ENCODE measurements around the gene AJAP1.

Gene AJAP1

DNA sequence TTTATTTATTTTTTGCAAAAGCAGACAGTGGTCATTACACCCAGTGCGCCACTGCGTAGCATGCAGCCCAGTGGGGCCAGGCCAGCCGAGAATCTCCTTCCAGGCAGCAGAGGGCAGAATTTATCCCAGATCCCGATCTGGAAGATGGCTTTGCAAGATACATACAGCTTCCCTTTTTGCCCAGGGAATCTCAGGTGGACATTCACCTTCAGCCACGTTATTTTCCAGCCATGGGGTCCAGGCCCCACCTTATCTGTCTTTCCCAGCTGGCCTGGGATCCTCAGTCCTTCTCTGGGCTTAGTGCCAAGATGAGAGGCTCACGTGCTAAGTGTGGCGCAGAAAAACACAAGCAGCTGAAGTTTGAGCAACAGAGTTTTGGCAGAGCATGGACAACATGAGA lies 123.6 kb downstream of the AJAP1 start:
- no peak for DNase-seq

DNA sequence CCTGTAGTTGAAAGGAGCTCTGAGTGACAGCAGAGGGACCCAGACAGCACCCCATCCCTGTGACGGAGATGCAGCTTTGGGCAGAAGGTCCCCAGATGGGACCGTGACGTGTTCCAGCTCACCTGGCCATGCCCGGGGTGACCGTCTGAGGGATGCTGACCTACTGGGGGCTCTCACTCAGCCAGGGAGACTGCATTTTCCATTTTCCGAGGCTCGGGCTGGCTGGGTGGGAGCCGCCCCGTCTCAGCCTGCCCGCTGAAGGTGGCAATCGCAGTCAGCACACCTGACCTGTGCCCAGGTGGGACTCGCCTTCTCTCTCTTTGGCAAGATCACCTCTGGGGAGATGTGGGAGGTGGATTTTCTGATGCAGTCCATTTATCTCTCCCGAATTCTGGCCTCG lies 127.2 kb downstream of the AJAP1 start:
- no peak for DNase-seq

DNA sequence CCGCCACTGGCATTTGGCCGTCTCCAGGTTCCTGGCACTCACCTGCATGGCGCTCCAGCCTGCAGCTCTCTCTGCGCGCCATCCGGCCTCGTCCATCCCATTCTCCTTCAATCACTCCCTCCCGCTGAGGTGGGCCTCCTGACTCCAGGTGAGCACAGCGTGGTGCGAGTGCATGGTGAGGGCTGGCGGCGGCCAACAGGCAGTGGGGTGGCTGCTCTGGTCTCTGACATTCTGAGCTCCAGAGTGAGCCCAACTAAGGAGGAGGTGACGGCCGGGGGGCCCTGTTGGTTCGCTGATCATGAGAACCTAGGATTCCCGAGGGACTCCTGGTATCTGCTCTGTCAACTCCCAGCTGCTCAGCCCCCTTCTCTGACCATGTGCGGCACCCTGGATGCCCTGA lies 130.4 kb downstream of the AJAP1 start:
- no peak for DNase-seq

DNA sequence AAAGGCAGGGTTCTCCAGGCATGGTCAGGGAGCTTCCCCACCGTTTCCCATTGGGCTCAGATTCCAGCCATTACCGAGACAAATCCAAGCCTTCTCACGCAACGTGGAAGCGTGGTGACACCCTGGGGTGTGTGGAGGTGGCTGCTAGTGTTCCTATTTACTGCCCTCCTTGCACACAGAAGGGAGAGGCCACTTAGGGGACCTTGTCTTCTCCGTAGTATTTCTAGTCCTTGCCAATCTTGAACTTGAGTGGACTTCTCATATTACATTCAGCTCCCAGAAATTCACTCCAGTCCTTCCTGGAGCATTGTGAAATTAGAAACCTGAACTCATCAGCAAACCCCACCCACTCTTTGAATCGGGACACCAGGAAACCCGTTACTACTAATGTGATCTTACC lies 131.6 kb downstream of the AJAP1 start:
- peak; percentile 46 to 66 for DNase-seq

DNA sequence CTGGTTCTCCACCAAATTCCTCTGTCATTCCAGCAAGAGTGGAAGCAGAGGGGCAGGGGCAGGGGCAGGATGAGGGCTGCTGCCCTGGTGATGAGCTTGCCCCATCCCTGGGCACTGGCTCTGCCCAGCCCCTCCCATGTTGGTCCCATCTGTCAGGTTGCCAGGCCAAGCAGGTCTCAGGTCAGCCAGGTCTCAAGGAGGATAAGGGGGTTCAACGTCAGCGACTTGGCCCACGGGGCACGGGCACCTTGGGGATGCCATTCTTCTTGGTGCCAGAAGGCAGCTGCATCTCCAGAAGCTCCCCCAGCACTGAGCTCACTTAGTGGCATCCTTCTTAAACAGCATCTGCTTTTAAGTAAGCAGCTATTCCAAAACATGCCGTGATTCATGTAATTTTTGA lies 133.1 kb downstream of the AJAP1 start:
- DNase-seq = no peak

DNA sequence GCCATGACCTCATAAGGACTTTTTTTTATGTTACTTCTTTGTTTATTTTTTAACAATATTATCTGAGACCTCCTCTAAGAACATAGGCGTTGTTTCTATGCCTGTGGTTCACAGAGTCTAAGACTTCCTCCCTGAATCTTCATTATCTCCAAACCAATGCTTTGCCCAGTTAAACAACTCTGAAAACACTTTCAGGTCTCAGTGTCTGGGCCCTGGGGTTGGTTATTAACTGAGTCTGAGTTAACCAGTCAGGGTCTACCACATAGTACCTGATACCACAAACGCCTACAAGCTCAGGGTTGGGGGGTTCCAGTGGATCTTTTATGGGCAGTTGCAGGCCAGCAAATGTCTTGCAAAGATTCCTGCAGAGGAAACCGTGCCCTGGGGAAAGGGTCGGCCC lies 138.2 kb downstream of the AJAP1 start:
- DNase-seq = no peak

DNA sequence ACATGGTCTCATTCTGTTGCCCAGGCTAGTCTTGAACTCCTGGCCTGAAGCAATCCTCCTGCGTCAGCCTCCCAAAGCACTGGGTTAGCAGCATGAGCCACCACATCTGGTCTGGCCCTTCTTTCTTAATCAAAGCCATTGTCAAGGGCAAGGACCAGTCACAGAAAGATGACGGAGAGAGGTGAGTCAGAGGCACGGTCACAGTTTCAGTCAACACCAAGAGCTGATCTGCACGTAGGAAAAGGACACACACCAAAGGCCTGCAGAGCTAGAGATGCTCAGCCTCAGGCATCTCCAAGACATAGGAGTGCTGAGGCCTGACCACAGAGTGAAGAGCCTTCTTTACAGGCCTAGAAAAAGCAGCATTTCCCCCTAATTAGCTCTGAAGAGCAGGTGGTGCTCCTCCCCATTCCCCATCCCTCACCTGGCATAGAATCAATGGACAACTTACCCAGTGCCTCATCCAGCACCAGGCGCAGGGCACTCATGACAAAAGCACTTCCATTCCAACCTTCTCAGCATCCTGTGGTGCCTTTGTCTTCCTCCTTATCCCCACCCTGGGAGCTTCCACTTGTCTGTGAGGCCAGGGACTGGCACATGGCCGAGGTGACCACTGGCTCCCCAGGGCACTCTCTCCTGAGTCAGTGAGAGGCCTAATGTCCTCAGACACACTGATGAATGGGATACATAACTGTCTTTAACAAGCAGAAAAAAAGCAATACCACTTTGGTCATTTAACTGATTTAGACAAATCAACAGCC lies 139.8 kb downstream of the AJAP1 start:
- DNase-seq = peak; percentile 87 to 90

DNA sequence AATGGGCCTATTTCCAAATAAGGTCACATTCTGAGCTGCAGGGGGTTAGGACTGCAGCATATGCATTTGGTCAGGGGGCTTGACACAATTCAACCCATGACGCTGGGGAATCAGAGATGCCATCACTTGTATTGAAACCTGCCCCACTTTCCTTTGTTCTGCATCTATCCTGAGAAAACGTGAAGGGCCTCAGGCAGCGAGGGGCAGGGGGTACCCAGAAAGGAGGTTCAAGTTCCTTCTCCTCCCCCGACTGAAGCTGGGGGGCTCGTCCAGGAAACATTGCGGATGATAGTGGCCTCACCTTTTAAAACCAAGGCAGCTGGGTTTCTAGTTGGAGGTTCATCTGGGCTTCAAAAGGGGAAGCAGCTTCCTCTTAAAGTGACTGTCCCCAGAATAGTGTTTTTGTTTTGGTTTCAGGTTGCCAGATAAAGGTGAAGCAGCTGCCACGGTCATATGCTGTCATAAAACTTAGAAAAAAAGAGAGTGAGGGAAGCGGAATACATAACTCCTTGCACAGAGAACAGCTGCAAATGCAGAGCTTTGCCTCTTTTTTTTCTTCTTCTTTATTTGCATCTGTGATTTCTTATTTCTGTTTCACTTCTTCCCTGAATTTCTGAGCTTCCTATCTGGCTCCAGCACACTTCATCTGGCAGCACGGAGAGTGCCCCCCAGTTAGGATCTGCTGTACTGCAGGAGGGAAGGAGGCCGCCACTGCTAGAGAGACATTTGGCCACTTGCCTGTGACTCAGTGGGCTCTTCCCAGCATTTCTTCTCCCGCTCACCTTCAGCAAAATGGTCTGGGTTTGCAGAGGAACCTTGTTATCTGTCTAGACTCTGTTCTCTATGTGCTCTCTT lies 142.0 kb downstream of the AJAP1 start:
- DNase-seq = no peak

DNA sequence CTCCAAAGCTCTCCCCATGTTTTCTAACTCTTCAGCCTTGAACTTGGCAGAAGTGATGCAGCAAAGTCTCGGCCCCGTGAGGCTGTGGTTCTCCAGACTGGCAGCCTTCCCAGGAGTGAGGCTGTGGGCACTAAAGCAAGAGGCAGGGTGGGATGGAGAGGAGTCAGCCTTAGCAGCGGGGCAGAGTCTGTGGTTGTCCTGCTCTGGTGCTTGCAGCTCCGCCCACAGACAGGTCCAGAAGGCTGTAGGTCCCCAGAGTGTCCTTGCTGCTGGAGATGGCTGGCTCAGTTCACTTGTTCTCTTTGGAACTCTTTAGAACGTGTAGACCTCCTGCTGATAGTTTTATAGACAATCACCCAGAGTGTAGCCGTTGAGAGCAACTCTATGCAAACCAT lies 142.6 kb downstream of the AJAP1 start:
- DNase-seq = no peak

DNA sequence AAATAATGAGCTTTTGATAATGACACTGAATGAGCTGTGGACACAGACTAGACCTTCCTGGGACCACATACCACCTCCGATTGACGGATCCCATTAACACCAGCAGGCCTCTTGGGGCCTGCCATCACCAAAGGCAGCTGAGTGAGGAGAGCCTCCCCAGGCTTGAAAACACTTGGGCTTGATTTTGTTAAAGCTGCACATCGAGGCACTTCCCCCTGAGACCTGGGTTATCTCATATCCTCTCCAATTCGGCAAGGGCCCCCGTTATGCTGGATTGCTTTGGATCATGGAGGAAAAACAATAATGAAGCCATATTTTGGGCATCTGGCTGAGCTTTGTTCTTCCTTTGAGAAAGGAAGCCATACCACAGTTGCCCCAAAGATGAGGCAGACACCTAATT lies 143.0 kb downstream of the AJAP1 start:
- DNase-seq = no peak

DNA sequence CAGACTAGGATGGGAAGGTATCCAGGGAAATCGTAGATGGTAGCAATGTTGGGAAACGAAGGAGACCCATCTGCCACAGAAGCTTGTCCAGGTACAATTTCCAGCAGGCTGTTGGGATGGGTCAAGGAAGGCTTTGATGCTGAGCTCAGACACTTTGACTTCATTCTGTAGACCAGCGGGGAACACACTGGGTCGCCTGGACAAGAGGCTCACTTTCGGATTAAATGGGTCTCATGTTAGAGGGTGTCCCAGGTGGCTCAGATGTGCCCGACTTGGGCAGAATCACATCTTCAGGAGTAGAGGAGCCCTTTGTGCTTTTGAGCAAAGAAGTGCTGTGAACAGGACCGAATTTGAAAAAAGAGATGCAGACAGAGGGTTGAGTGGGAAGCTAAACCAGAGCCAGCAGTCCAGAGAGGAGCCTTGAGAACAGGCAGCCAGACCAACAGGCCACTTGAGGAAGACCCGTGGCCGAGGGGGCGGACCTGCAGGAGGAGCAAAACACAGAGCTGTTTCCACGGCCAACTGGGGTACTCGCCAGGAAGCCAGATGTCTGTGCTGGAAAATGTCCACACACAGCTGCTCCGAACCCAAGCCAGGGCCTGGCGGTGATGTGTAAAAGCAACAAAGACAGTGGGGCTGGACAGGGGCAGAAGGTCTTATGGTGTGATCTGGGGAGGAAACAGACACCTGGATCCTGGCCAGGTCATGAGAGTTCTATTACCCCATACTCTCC lies 146.9 kb downstream of the AJAP1 start:
- DNase-seq = no peak

DNA sequence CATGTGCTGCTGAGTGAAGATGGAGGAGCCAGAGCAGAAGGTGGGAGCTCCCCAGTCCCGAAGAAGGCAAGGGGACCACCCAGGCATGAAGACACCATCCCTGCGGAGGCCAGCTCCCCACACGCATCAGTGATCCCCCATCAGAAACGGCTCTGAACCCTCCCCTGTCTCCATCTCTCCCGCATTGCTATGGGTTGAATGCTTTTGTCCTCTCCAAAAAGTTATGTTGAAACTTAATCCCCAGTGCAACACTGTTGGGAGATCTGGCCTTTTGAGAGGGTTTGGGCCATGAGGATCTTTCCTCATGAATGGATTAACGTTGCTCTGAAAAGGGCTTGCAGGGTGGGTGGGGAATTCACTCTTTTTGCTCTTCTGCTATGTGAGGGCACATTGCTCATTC lies 147.6 kb downstream of the AJAP1 start:
- DNase-seq = no peak

DNA sequence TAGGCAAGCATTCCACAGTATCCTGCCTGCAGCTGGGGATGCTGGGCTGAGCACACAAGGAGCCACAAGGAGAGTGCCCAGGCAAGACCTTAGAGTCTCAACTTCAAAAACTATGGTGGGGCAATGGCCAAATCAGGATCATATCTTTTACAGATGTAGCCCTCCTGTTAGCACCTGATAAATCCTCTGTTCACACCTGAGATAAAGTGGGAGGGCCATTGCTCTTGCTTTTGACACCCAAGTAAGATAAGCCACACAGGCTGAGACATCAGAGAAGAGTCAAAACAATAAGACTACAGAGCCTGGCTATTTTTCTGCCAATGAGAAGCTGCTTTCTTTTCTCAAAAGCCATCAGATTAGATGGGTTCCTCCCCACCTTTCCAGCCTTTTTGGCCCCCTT lies 148.9 kb downstream of the AJAP1 start:
- no peak for DNase-seq

DNA sequence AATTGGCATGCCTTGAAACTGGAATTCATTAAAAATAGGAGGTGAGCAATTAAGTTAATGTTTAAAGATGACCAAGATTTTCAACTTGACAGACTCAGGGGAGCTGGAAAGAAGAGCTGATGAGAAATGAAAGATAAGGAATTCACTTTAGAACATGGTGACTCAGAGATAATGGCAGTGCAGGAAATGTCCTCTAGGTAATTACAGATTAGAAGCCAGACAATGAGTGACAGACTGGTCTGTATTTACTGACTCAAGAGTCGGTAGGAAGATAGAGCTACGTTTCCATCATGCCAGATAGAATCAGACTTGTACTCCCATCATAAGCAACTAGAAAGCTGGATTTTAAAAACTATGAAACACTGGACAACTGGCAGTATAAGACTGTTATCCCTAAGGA lies 151.6 kb downstream of the AJAP1 start:
- DNase-seq = no peak

DNA sequence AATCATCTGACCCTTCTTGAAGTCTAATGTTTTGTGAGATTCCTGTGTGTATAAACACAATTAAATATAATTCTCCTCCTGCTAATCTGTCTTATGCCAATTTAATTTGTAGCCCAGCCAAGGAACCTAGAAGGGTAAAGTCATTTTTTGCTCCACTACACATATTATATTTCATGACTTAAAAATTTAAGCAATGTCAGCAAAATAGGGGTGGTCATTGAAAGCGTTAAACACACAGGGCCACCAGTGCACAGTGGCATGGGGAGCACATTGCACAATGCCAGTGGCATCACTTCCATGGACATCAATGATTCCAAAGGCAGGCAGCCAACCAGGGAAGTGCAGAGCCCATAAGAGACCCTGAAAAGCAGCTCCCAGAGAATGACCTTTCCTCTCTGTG lies 166.1 kb downstream of the AJAP1 start:
- no peak for DNase-seq

DNA sequence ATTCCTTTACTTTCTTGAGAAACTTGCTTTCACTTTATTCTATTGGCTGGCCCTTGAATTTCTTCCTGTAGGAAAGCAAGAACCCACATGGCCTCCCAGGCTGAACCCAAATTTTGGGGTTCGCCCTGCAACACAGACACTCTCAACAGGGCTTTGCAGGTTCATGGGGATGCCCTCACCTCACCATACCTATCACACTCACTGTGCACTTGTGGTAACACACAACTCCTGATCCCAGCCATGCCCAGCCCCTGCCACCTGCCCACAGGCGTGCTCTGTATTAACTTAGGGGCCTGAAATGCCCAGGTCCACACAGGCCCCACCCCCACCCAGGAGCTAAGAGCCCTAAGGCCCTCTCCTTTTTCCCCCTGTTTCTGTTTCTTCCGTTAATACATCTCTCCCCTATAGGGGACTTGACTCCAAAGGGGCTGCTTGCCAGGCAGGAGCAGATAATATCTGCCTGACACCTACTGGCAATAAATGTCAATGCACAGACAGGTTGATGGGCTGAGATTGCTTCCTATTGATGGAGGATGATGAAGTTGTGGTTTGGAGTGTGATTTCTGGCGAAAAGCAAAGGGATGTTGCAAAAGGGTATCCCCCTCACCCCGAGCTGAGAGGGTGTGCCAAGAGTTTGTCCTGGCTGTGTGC lies 171.5 kb downstream of the AJAP1 start:
- peak in 1 of 2 experiments; percentile 1 for DNase-seq

DNA sequence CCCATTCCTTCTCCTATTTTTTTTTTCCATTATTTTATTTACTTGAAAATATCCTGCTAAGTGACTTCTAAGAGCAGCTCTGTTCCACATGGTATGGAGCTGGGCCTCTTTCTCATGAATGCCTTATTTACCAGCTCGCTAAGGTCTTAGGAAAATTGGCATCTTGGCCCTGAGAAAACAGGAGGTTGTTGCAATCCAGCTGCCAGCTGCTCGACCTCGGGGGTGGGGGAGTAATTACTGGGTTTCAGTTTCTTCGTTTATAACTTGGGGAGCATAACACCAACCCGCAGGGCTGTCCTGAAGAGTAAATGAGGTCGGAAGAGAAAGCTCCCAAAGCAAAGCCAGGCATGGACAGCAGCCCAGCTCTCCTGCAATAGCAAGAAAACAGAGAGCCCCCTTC lies 176.3 kb downstream of the AJAP1 start:
- no peak for DNase-seq

DNA sequence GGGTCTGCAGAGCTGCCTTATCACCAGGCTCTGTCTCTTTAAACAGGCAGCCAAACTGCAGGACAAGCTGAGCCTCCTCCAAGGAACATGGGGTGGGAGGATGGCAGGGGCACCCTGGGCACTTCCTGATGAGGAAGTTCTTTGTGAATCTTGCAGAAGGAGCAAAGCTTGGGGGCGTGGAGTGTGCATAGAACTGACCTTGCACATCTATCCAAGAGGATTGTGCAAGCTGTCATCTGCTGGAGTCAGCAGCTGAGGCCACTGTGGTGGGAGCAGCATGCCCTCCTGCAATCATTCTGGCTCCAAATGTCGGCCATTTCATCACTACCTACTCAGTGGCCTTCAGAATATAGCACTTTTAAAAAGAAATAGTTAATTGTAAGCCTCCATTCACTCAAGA lies 182.2 kb downstream of the AJAP1 start:
- no peak for DNase-seq

DNA sequence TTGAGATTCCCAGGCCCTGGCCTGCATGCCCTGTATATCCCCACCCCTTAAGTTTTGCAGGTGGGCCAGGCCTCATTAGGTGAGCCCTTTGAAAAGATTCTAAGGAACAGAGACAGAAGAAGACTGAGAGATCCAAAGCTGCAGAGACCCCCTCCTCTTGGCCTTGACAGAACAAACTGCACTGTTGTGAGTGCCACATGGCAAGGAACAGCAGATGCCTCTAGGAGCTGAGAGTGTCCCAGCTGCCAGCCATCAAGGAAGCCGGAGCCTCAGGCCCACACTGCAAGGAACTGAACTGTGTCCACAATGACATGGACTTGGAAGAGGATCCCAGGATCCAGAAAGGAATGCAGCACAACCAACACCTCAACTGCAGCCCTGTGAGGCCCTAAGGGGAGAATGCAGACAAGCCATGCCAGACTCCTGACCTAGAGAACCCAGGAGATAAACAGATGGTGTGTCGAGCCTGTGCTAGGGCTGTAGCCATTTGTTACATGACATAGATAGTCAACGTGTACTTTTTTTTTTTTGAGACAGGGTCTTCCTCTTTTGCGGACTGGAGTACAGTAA lies 182.7 kb downstream of the AJAP1 start:
- no peak for DNase-seq

DNA sequence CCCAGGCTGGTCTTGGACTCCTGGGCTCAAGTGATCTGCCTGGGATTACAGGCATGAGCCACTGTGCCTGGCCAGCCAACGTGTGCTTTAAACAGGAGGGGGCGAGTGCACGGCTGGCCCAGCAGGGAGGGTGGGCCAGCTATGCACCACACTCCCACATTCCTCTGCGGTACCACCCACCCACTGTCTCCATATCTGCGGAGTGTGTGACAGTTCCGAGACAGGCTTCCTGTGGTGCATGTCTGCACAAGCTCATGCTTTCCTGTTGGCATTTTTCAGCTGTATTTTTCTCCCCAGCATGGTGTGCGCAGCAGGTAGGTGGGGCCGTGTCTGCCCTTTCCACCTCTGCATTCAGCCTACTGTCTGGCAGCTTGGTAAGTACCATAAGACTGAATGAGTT lies 183.3 kb downstream of the AJAP1 start:
- no peak for DNase-seq

DNA sequence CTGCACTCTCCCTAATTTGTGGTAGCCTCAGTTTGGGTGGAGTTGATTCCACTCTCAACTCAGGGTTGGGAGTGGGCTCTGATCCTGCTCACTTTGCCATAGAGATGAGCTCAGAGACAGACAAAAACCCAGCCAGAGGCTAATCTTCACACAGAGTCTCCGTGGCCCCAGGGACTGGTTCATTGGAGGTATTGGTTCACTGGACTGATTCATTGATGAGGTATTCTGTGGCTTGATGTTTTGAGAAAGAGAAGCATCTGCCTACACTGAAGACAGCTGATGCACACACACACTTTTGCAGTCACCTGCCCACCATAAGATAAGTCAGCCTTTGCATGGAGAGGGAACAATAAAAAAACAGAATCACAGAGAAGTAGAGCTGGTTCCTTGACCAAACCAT lies 183.8 kb downstream of the AJAP1 start:
- DNase-seq = no peak
